ENCODE results near the gene ZRANB3.

GRCh38 chr2:135227386-135227785 lies 303.6 kb downstream of the ZRANB3 start:
- TF ChIP-seq, protein P1, sequence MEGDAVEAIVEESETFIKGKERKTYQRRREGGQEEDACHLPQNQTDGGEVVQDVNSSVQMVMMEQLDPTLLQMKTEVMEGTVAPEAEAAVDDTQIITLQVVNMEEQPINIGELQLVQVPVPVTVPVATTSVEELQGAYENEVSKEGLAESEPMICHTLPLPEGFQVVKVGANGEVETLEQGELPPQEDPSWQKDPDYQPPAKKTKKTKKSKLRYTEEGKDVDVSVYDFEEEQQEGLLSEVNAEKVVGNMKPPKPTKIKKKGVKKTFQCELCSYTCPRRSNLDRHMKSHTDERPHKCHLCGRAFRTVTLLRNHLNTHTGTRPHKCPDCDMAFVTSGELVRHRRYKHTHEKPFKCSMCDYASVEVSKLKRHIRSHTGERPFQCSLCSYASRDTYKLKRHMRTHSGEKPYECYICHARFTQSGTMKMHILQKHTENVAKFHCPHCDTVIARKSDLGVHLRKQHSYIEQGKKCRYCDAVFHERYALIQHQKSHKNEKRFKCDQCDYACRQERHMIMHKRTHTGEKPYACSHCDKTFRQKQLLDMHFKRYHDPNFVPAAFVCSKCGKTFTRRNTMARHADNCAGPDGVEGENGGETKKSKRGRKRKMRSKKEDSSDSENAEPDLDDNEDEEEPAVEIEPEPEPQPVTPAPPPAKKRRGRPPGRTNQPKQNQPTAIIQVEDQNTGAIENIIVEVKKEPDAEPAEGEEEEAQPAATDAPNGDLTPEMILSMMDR (IDR thresholded peaks at IDR 0.05; ENCODE audit: low read length) = no peak
- no peak for TF ChIP-seq EZH2 (optimal IDR thresholded peaks at IDR 0.05; ENCODE audit: low read depth, low read length)

All from MM.1S (cell line).